Body of pancreas (tissue), 4 donors: ENCODE measurements around the gene CRYBA2. TPM values are rescaled to one million over a fixed set of nuclear protein-coding genes. Genes with fewer than 3 reads are reported as not detected.

Experiments used
- ATAC-seq: fragments of 150-250 bp; one replicate; pipeline ENCODE4 v1.9.1; 2016
- DNase-seq, 4 donors: peaks; one replicate each; pipeline ENCODE4 v3.0.0-alpha.2; 2019
- H3K27ac ChIP-seq, 4 donors: fragments of 200-600 bp; sonication (generic); 1 replicate in 3 of 4; 2 replicates in 1 of 4; pipeline versions ENCODE4 v1.5.1 to v1.6.1; 2016 to 2019; ENCODE audit warnings: mild to moderate bottlenecking in 1 of 4, mixed read lengths in 1 of 4, moderate library complexity in 1 of 4
- H3K27me3 ChIP-seq, 2 donors: fragments of 200-600 bp; sonication (generic); one replicate each; pipeline ENCODE4 v1.6.0; 2016; ENCODE audit warnings: mild to moderate bottlenecking in 1 of 2
- H3K36me3 ChIP-seq, 2 donors: fragments of 200-600 bp; sonication (generic); replicated peaks in 1 of 2; 2 replicates each; pipeline ENCODE4 v1.5.1; 2016; ENCODE audit warnings: low read depth in 2 of 2; ENCODE audit not compliant: insufficient read depth in 1 of 2
- H3K4me1 ChIP-seq: fragments of 200-600 bp; sonication (generic); one replicate; pipeline ENCODE4 v1.6.0; 2016
- H3K4me3 ChIP-seq, 2 donors: fragments of 200-600 bp; sonication (generic); 1 replicate in 1 of 2; 2 replicates in 1 of 2; pipeline ENCODE4 v1.5.1; 2016 to 2019
- H3K9me3 ChIP-seq, 3 donors: fragments of 200-600 bp; sonication (generic); 1 replicate in 2 of 3; 2 replicates in 1 of 3; pipeline ENCODE4 v1.5.1; 2016
- CTCF ChIP-seq, 7 experiments: fragments of 450-650 bp in 4 of 7; fragments of 200-600 bp in 3 of 7; sonication (generic) in 3 of 7; IDR thresholded peaks; one replicate each; pipeline ENCODE4 v1.5.1; 2016 to 2019; ENCODE audit warnings: antibody characterized with exemption in 7 of 7
- POLR2A ChIP-seq, 3 donors: fragments of 450-650 bp; IDR thresholded peaks; one replicate each; pipeline ENCODE4 v1.6.1; 2016; ENCODE audit warnings: antibody characterized with exemption in 3 of 3, mild to moderate bottlenecking in 2 of 3
- WGBS, 2 donors: methylation state at CpG; one replicate each; pipeline ENCODE4 v1.1.5; 2017; 5-methylcytosine and 5-hydroxymethylcytosine counted together
- intact Hi-C: fragments of 100-400 bp; cut with DNase I; formaldehyde crosslinking; loops from one replicate; pipeline ENCODE4 v1.15.1; 2023
- total RNA-seq, 2 donors: library from RNA; depleted of rRNA; stranded (reverse); fragments of >200 nt; gene quantifications; one replicate each; pipeline ENCODE4 v1.1.0, GENCODE V29; 2016

Gene CRYBA2
- total RNA-seq, 2 donors from 2014 or later = 23.1 to 26.4 TPM

DNA sequence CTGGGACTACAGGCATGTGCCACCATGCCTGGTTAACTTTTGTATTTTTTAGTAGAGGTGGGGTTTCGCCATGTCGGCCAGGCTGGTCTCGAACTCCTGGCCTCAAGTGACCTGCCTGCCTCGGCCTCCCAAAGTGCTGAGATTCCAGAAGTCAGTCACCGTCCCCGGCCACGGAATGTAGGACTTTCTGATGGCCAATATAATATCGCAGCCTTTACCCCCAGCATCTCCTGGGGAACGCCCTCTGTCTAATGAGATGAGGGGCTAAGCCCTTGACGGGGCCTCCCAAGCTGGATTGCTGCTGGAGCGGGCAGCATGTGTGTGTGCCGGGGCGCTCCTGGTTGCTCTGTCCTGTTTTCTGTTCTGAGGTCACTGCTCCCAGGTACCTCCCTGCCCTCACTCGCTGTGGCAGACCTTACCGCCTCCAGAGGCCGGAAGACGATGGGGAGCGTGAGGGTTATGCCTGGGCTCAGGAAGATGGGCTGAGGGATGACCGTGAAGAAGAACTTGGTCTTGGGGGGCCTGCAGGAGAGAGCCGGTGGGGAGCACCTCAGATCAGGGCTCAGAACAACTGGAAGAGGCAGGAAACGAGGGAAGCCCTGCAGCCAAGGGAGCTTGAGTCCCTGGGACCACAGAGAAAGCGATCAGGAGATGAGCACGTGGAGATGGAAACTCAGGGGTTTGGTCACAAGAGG is 39.0 kb upstream of the CRYBA2 start:
- Histone ChIP-seq H3K4me3 (no peak overlapping the region), H3K4me1 (no peaks in the 10 kb centered on the region), H3K27me3 (no peaks in the 10 kb centered on the region), H3K36me3 (no peaks in the 10 kb centered on the region), H3K9me3 (no peaks in the 10 kb centered on the region), H3K27ac (no peak overlapping the region)
- 69 to 76% methylated on average over 16 to 23 of the region's 23 CpGs for WGBS, 2 donors
- ATAC-seq (no peak), DNase-seq (no peak)
- no peak for TF ChIP-seq CTCF (IDR thresholded peaks at IDR 0.05)
- TF ChIP-seq POLR2A (IDR thresholded peaks at IDR 0.05) = no peak
- intact Hi-C loops = no loop called here

DNA sequence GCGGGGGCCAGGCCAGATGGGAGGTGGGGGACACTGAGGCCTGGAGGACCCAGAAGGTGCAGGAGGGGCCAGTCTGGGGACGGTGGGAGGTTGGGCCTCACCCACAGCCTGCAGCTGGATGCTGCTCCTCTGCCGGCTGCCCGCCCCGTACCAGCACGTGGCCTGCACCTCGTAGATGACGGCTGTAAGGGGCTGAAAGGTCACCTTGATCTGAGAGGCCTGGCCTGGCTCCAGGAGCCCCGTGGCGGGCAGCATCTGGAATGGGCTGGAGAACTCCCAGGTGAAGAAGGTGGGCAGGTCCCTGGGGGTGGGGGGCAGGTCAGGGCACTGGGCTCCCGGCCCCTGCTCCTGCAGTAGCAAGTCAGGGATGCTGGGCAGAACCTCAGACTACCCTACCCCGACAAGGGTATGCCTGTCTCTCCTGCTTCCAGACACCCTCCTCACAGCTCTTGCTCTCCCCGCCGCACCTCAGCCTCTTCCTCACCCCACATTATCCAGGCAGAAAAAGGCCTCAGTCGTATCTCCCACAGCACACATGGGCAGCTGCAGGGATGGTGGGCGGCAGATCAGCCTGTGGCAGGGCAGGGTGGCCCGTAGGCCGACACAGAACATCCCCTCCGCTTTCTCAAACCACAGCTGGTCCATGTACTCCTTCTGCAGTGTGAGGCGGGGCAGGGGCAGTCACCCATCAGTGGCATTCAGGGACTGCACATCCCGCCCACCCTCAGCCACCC is 38.0 kb upstream of the CRYBA2 start:
- Histone ChIP-seq H3K4me3 (no peak overlapping the region), H3K9me3 (no peaks in the 10 kb centered on the region), H3K4me1 (no peaks in the 10 kb centered on the region), H3K36me3 (no peaks in the 10 kb centered on the region), H3K27me3 (no peaks in the 10 kb centered on the region), H3K27ac (no peak overlapping the region)
- intact Hi-C loops = no loop called here
- TF ChIP-seq POLR2A (IDR thresholded peaks at IDR 0.05) = no peak
- TF ChIP-seq CTCF (IDR thresholded peaks at IDR 0.05) = no peak
- no peak for ATAC-seq
- WGBS, 2 donors = 55 to 68% methylated on average over 13 to 20 of the region's 21 CpGs
- DNase-seq = no peak

GRCh38 chr2:219030177-219030940 is 37.1 kb upstream of the CRYBA2 start:
- H3K27me3 ChIP-seq = no peaks in the 10 kb centered on the region
- no peaks in the 10 kb centered on the region for H3K9me3 ChIP-seq
- no peak overlapping the region for H3K4me3 ChIP-seq
- no peak overlapping the region for H3K27ac ChIP-seq
- H3K4me1 ChIP-seq = no peaks in the 10 kb centered on the region
- WGBS, 2 donors = 41 to 56% methylated on average over 11 to 16 of the region's 16 CpGs
- intact Hi-C loops = no loop called here
- no peak for ATAC-seq
- no peak for DNase-seq
- H3K36me3 ChIP-seq = no peaks in the 10 kb centered on the region
- TF ChIP-seq CTCF (IDR thresholded peaks at IDR 0.05) (no peak), POLR2A (IDR thresholded peaks at IDR 0.05) (no peak)

DNA sequence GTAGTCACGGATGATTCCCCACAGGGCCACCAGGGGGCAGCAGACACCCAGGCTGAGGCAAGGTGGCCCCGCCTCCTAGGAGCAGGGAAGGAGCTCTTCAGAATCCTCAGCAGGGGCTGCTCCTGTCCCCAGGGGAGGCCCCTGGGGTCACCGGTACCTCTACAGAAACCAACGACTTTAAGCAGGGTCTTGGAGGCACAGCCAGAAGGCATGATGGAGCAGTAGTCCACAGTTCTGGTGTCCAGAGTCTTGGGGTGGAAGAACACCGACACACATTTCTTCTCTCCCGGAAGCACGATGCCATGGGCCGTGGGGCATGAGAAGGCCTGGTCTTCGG is 36.6 kb upstream of the CRYBA2 start:
- Histone ChIP-seq H3K4me1 (no peaks in the 10 kb centered on the region), H3K27me3 (no peaks in the 10 kb centered on the region), H3K36me3 (no peaks in the 10 kb centered on the region), H3K4me3 (no peak overlapping the region), H3K9me3 (no peaks in the 10 kb centered on the region), H3K27ac (no peak overlapping the region)
- intact Hi-C loops = no loop called here
- DNase-seq (peak; percentile 86 to 89 (median 87)), ATAC-seq (peak; percentile 94)
- WGBS, 2 donors = 22 to 29% methylated on average over 7 to 9 of the region's 9 CpGs
- TF ChIP-seq CTCF (IDR thresholded peaks at IDR 0.05) (peak; percentile 84 to 98 (median 92)), POLR2A (IDR thresholded peaks at IDR 0.05) (no peak)
